22Rv1 (cell line): ENCODE measurements around the gene ATOH7.

ENCODE experiments used
- CTCF ChIP-seq: fragments of 450-650 bp; IDR thresholded peaks from 2 replicates; pipeline ENCODE4 v1.5.1; 2017; ENCODE audit warnings: mild to moderate bottlenecking
- ZFX ChIP-seq: fragments of 450-650 bp; IDR thresholded peaks from 2 replicates; pipeline ENCODE4 v1.6.1; 2017; ENCODE audit warnings: antibody characterized with exemption, borderline replicate concordance

GRCh38 chr10:68235111-68235510, 3.2 kb upstream of the ATOH7 start:
- TF ChIP-seq CTCF (no peak), ZFX (no peak)
